K562 (cell line): ENCODE measurements around the gene NEDD9. TPM values are rescaled to one million over a fixed set of nuclear protein-coding genes. Genes with fewer than 3 reads are reported as not detected.

Experiments used
- ATAC-seq: fragments of 200-7000 bp; cut with Tn5 transposase; 3 replicates; pipeline ENCODE4 v1.9.1; 2020; ENCODE audit warnings: moderate library complexity
- BruUV-seq: library from RNA; stranded (reverse); fragments of 400-500 nt; replicated peaks from 2 replicates; lab custom pipeline; 2021; lab: Mats Ljungman, UMichigan
- CTCF ChIA-PET: fragments of 300-600 bp; formaldehyde crosslinking; extraction: SDS; loops from one replicate; lab custom pipeline; 2021; ENCODE audit warnings: low intra/inter-chr PET ratio; lab: Yijun Ruan, JAX
- POLR2A ChIA-PET: fragments of 300-600, 350-650 bp; sonication (Branson Sonifier 250); formaldehyde crosslinking; extraction: SDS; loops from one replicate; lab custom pipeline; 2021; ENCODE audit warnings: antibody characterized with exemption, inconsistent platforms; lab: Yijun Ruan, JAX
- DNase-seq, 4 experiments: peaks; one replicate each; pipeline versions ENCODE4 v3.0.0 to v3.0.0-alpha.2; 2011 to 2018; ENCODE audit warnings: low spot score in 3 of 4, mixed read lengths in 3 of 4; ENCODE audit errors: extremely low read depth in 1 of 4
- FAIRE-seq: peaks from 2 replicates; lab custom pipeline; 2011; peaks lifted over from hg19 to GRCh38; lab: Jason Lieb, UNC
- H2AFZ ChIP-seq: 2 replicates; pipeline ENCODE4 v1.6.0; 2011; ENCODE audit warnings: low read depth, low read length, control low read depth, inconsistent platforms
- H3K27ac ChIP-seq: fragments of 200-600 bp; 3 replicates; pipeline ENCODE4 v1.8.0; 2011; ENCODE audit warnings: low read depth, mild to moderate bottlenecking, control low read depth, inconsistent platforms, low read length, moderate library complexity, mixed read lengths; ENCODE audit errors: extremely low read depth
- H3K27me3 ChIP-seq, 2 experiments: fragments of 300-600 bp in 1 of 2; 2 replicates in 1 of 2; 3 replicates in 1 of 2; pipeline versions ENCODE4 v1.6.0 to v1.8.0; 2011; ENCODE audit warnings: inconsistent platforms in 2 of 2, low read length in 2 of 2, mild to moderate bottlenecking in 1 of 2, mixed read lengths in 1 of 2, moderate library complexity in 1 of 2; ENCODE audit not compliant: control insufficient read depth in 2 of 2, insufficient read depth in 2 of 2
- H3K36me3 ChIP-seq: fragments of 300-600 bp; 3 replicates; pipeline ENCODE4 v1.8.0; 2011; ENCODE audit warnings: mild to moderate bottlenecking, low read length, inconsistent platforms; ENCODE audit not compliant: control insufficient read depth, insufficient read depth
- H3K4me1 ChIP-seq, 2 experiments: fragments of 200-600 bp in 1 of 2; replicated peaks in 1 of 2; 2 replicates in 1 of 2; 3 replicates in 1 of 2; pipeline versions ENCODE4 v1.5.1 to v1.8.0; 2011; ENCODE audit warnings: inconsistent platforms in 2 of 2, low read length in 2 of 2, mild to moderate bottlenecking in 1 of 2, mixed read lengths in 1 of 2, moderate library complexity in 1 of 2; ENCODE audit not compliant: control insufficient read depth in 2 of 2, insufficient read depth in 2 of 2
- H3K4me2 ChIP-seq: 2 replicates; pipeline ENCODE4 v1.6.1; 2011; ENCODE audit warnings: low read length, control low read depth, inconsistent platforms, mixed read lengths; ENCODE audit not compliant: insufficient read depth
- H3K4me3 ChIP-seq: fragments of 200-600 bp; sonication (generic), shearing (Covaris generic); 2 replicates; pipeline ENCODE4 v1.5.1; 2016; ENCODE audit warnings: control low read depth, inconsistent platforms
- H3K79me2 ChIP-seq: fragments of 200-600 bp; 3 replicates; pipeline ENCODE4 v1.8.0; 2011; ENCODE audit warnings: low read length, inconsistent platforms; ENCODE audit not compliant: control insufficient read depth, insufficient read depth
- H3K9ac ChIP-seq, 2 experiments: 2 replicates each; pipeline versions ENCODE4 v1.6.0 to v1.6.1; 2011; ENCODE audit warnings: low read depth in 2 of 2, low read length in 2 of 2, control low read depth in 1 of 2, inconsistent platforms in 1 of 2, mild to moderate bottlenecking in 1 of 2, mixed read lengths in 1 of 2; ENCODE audit not compliant: insufficient read depth in 1 of 2
- H3K9me1 ChIP-seq: one replicate; pipeline ENCODE4 v1.6.0; 2011; ENCODE audit warnings: inconsistent platforms, mild to moderate bottlenecking, low read length, moderate library complexity; ENCODE audit not compliant: control insufficient read depth, insufficient read depth
- H3K9me3 ChIP-seq: replicated peaks from 2 replicates; pipeline ENCODE4 v1.5.1; 2011; ENCODE audit warnings: low read depth, low read length, inconsistent platforms; ENCODE audit not compliant: control insufficient read depth, insufficient read depth
- H4K20me1 ChIP-seq: replicated peaks from 2 replicates; pipeline ENCODE4 v1.6.1; 2011; ENCODE audit warnings: low read length, inconsistent platforms, mixed read lengths; ENCODE audit not compliant: control insufficient read depth, insufficient read depth
- ATF1 ChIP-seq, 2 experiments: fragments of 450-650 bp in 1 of 2; IDR thresholded peaks; 2 replicates each; pipeline ENCODE4 v1.6.1; 2016; ENCODE audit warnings: missing compliant biosample characterization in 1 of 2, missing genetic modification characterization in 1 of 2
- ATF7 ChIP-seq: fragments of 450-650 bp; IDR thresholded peaks from 2 replicates; pipeline ENCODE4 v1.7.1; 2014; ENCODE audit warnings: mild to moderate bottlenecking, moderate library complexity
- C11orf30 ChIP-seq: fragments of 450-650 bp; IDR thresholded peaks from 2 replicates; pipeline ENCODE4 v1.6.1; 2016; ENCODE audit warnings: low read depth, mild to moderate bottlenecking
- CEBPB ChIP-seq: fragments of 450-650 bp; IDR thresholded peaks from 2 replicates; pipeline ENCODE4 v1.6.1; 2016; ENCODE audit warnings: missing genetic modification characterization, missing compliant biosample characterization
- CEBPG ChIP-seq, 3 experiments: fragments of 200-800 bp in 1 of 3; sonication (Bioruptor generic) in 1 of 3; sonication (generic) in 1 of 3; formaldehyde crosslinking in 1 of 3; IDR thresholded peaks in 2 of 3; conservative IDR thresholded peaks in 1 of 3; 2 replicates each; pipeline versions ENCODE4 v1.6.1 to v1.8.0; 2016 to 2022; ENCODE audit warnings: missing compliant biosample characterization in 2 of 3, missing genetic modification characterization in 2 of 3, mild to moderate bottlenecking in 1 of 3, missing genetic modification reagents in 1 of 3
- ETV1 ChIP-seq: fragments of 450-650 bp; conservative IDR thresholded peaks from 2 replicates; pipeline ENCODE4 v1.6.1; 2016; ENCODE audit warnings: missing genetic modification characterization, control low read depth, low read depth, missing compliant biosample characterization
- ZC3H11A ChIP-seq: IDR thresholded peaks from 2 replicates; pipeline ENCODE4 v1.6.1; 2012; ENCODE audit warnings: low read depth, low read length, improper control_type of control experiment
- ZNF24 ChIP-seq: fragments of 450-650 bp; IDR thresholded peaks from 2 replicates; pipeline ENCODE4 v1.6.1; 2016
- WGBS: fragments of 100-300 bp; shearing (Covaris generic); methylation state at CpG from one replicate; pipeline ENCODE4 v1.1.6; 2016; ENCODE audit warnings: low coverage, mixed read lengths; ENCODE audit not compliant: insufficient coverage; ENCODE audit errors: missing lambda C conversion rate; 5-methylcytosine and 5-hydroxymethylcytosine counted together
- in situ Hi-C: fragments of 300-500 bp; cut with MboI; formaldehyde crosslinking; loops from 4 replicates; pipeline ENCODE4 v1.15.0; 2018; ENCODE audit warnings: inconsistent platforms, mixed read lengths
- intact Hi-C: fragments of 100-400 bp; cut with micrococcal nuclease; formaldehyde crosslinking; loops from 2 replicates; pipeline ENCODE4 v1.14.2; 2022
- polyA plus RNA-seq, 8 experiments: library from polyadenylated mRNA; depleted of rRNA in 4 of 8; stranded (reverse) in 5 of 8; unstranded in 3 of 8; fragments of >200 nt; fragmentation: Nextera tagmentation in 2 of 8; fragmentation: Illumina TruSeq in 1 of 8; extraction: Ambion mirVana in 2 of 8; extraction: Trizol in 1 of 8; gene quantifications; 2 replicates each; pipeline versions ENCODE4 v1.2.1 to v1.2.3, GENCODE V29; 2011 to 2014; ENCODE audit warnings: inconsistent platforms in 1 of 8, missing spikeins in 1 of 8
- total RNA-seq, 7 experiments: library from RNA; depleted of rRNA in 6 of 7; stranded (reverse); fragments of >200 nt in 6 of 7; fragmentation: Illumina TruSeq in 2 of 7; extraction: Trizol in 2 of 7; gene quantifications; 2 replicates each; pipeline versions ENCODE4 v1.2.1 to v1.2.3, GENCODE V29; 2011 to 2021; ENCODE audit warnings: low replicate concordance in 1 of 7
- TF ChIP-seq, protein P1 (sequence below): fragments of 250-450 bp; sonication (Bioruptor Pico); IDR thresholded peaks from 2 replicates; pipeline ENCODE4 v1.9.0; 2021; ENCODE audit warnings: mild to moderate bottlenecking, inconsistent platforms

Gene NEDD9
- total and polyA plus RNA-seq, 9 of the 15 experiments (the other 6 are each of a cell fraction or from before 2014, with no cell fraction given), result 0.04 to 0.18 (median 0.15) TPM; not detected in 6

DNA sequence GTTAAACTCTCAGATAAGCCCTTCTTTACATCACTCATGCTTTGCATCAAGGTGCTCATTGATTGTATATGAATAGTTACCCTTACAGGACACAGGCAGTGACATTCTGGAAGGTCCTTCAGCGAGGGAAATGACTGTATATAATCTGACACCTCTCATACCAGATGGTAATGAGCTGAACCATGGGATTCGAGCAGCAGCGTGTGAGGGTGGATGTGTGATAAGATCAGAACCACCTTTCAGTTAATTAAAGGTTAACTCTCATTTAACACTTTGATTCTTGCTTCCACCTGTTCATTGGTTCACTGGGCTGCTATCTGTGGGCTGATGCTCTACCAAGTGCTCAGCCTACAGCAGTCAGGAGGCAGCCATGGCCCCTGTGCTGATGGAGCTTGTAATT is 24.2 kb downstream of the NEDD9 start:
- Histone ChIP-seq H4K20me1 (no peaks in the 10 kb centered on the region), H3K4me1 (no peaks in the 10 kb centered on the region), H3K9ac (no peak overlapping the region), H3K4me2 (no peak overlapping the region), H3K9me1 (no peaks in the 10 kb centered on the region), H3K36me3 (no peaks in the 10 kb centered on the region), H2AFZ (no peak overlapping the region), H3K27me3 (peaks cover 15 to 33% of the 10 kb centered on the region in 2 experiments), H3K9me3 (no peaks in the 10 kb centered on the region), H3K79me2 (no peaks in the 10 kb centered on the region), H3K4me3 (no peak overlapping the region), H3K27ac (no peak overlapping the region)
- ChIA-PET CTCF (interaction anchor here (0.6 kb wide), 1 partner anchor 1029 kb away, joined by 4 read pairs; no protein-coding TSS in a partner anchor), POLR2A (no interaction called here)
- ATAC-seq (no peak), FAIRE-seq (no peak), DNase-seq (no peak)
- intact Hi-C loops, result no loop called here
- BruUV-seq, result no TSS peak
- in situ Hi-C loops, result no loop called here
- WGBS, result 2% methylated on average over 3 of the region's 3 CpGs
- TF ChIP-seq ZC3H11A, result no peak

DNA sequence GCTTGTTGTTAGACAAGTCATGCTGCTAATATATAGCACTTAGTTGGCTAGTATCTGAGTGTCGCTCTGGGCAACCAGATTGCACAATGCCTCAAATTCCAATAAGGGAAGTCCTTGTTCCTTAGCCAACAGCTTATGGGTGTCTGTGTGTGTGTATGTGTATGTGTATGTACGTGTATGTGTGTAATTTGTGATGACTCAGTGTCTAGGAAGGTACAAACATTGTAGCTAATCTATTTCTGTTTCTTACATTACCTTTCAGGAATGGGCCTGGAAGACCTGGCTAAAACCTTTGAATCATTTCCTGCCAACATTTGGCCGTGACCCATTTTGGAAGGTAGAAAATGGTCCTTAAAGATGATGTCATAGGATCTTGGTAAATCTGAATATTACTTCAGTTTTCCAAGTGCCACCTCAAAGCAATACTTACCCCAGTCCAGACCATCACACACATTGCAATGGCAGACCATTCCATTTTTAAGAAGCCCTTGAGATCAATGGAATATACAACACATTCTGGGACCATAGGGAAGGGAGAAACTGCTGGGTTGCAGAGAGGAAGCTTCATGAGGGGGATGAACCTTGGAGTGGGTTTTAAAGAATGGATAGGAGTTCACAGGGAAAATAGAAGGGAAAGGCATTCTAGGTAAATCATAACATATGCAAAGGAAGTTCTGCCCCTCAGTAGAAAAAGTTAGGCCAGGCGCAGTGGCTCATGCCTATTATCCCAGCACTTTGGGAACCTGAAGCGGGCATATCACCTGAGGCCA is 25.1 kb downstream of the NEDD9 start:
- Histone ChIP-seq H3K4me1 (no peaks in the 10 kb centered on the region), H3K36me3 (no peaks in the 10 kb centered on the region), H3K27me3 (peaks cover 13 to 37% of the 10 kb centered on the region in 2 experiments), H3K9me1 (no peaks in the 10 kb centered on the region), H3K4me3 (no peak overlapping the region), H3K4me2 (no peak overlapping the region), H4K20me1 (no peaks in the 10 kb centered on the region), H3K27ac (no peak overlapping the region), H2AFZ (no peak overlapping the region), H3K9ac (no peak overlapping the region), H3K9me3 (no peaks in the 10 kb centered on the region), H3K79me2 (no peaks in the 10 kb centered on the region)
- no peak for FAIRE-seq
- ChIA-PET POLR2A (interaction anchor here (1.0 kb wide), 1 partner anchor 8 kb away, joined by 3 read pairs; no protein-coding TSS in a partner anchor), CTCF (no interaction called here)
- in situ Hi-C loops, result no loop called here
- no peak for ATAC-seq
- DNase-seq, result no peak
- no TSS peak for BruUV-seq
- intact Hi-C loops, result no loop called here
- 1% methylated on average over 5 of the region's 5 CpGs for WGBS
- TF ChIP-seq C11orf30 (0 out of 2 replicates have a peak, but pooled peaks have one; percentile 6), ETV1 (tag) (no peak), ATF7 (no peak), CEBPB (tag) (peak; percentile 65; the same call in 1 of the 2 replicates), CEBPG (CRISPR knock-in tag; IDR thresholded peaks at IDR 0.05) (no peak), CEBPG (tag; conservative IDR thresholded peaks at IDR 0.05 in 1 of 2, IDR thresholded peaks at IDR 0.05 in 1 of 2) (peak; percentile 38 to 64; a peak in 2 of 4 replicates), ZNF24 (no peak), ATF1 (CRISPR knock-in tag; IDR thresholded peaks at IDR 0.05) (no peak), ATF1 (tag; IDR thresholded peaks at IDR 0.05) (no peak)
- TF ChIP-seq, protein P1, sequence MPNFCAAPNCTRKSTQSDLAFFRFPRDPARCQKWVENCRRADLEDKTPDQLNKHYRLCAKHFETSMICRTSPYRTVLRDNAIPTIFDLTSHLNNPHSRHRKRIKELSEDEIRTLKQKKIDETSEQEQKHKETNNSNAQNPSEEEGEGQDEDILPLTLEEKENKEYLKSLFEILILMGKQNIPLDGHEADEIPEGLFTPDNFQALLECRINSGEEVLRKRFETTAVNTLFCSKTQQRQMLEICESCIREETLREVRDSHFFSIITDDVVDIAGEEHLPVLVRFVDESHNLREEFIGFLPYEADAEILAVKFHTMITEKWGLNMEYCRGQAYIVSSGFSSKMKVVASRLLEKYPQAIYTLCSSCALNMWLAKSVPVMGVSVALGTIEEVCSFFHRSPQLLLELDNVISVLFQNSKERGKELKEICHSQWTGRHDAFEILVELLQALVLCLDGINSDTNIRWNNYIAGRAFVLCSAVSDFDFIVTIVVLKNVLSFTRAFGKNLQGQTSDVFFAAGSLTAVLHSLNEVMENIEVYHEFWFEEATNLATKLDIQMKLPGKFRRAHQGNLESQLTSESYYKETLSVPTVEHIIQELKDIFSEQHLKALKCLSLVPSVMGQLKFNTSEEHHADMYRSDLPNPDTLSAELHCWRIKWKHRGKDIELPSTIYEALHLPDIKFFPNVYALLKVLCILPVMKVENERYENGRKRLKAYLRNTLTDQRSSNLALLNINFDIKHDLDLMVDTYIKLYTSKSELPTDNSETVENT (CRISPR knock-in tag), result no peak
